GM18858 (cell line): ENCODE measurements around the gene UVRAG.
"Not testable (repeated sequence)": the region's sequence is repeated elsewhere in the genome, so short reads cannot be mapped to it uniquely, and the experiment has no call there.

ENCODE experiments used
- ATAC-seq: cut with Tn5 transposase; IDR thresholded peaks from one replicate; pipeline ENCODE4 v1.9.1; 2021; ENCODE audit not compliant: unreplicated experiment

UVRAG gene

GRCh38 chr11:75910426-75911145, 95.6 kb downstream of the UVRAG start:
- ATAC-seq, result no peak

DNA sequence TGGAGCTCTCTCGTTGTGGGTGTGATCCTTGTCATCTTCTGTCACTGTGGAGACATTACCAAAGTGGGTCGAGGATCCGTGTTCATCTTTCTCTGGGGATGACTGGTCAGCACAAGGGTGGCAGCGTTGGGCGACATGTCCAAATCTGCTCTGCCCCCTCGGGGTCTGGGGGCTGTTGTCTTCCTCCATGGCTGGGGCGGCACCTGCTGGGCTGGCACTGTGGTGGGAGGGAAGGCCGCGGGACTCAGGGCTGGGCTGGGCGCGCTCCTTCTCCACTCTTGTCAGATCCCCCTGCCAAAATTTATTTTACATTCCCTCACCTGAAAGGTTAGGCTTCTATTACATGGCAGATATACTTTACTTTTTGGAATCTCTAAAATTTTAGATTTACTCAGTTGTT, 96.4 kb downstream of the UVRAG start:
- no peak for ATAC-seq

GRCh38 chr11:75913984-75914383, 99.0 kb downstream of the UVRAG start:
- no peak for ATAC-seq

- no peak for ATAC-seq
Measured at GRCh38 chr11:75916882-75917281, 101.9 kb downstream of the UVRAG start.

DNA sequence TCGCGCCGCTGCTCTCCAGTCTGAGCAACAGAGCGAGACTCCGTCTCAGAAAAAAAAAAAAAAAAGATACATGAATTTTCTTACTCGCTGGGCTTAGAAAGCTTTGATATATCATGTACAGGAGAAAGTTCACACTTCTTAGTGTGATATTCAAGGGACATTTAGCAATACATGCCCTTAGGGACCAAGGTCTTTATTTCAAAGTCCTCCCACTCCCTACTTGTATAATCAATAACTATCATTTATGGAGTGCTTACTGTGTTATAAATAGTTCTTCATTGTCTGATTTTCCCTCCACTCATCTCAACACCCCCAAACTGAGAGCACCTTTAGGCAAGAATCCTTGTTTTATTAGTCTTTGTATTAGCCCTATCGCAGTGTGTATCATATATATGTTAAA, 103.3 kb downstream of the UVRAG start:
- no peak for ATAC-seq

GRCh38 chr11:75919525-75919924, 104.5 kb downstream of the UVRAG start:
- ATAC-seq, result no peak

- ATAC-seq, result no peak
Measured at GRCh38 chr11:75920848-75921247, 105.8 kb downstream of the UVRAG start.

DNA sequence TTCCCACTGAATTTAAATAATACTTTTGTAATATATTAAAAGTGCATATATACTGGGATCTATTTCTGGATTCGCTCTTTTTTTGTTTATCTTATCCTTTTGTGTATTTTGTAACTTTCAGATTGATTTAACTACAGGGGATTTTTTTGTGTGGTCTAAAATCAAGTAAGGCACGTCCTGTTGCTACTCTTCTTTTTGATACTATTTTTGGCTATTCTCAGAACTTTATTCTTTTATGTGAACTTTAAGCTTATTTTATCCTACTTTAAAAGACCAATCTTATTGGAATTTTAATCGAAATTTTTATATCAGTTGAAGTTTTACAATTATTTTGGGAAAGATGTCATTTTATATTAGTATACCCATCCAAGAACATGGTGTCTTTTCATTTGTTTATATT, 106.8 kb downstream of the UVRAG start:
- no peak for ATAC-seq

GRCh38 chr11:75924966-75925784, 110.2 kb downstream of the UVRAG start:
- no peak for ATAC-seq

- no peak for ATAC-seq
Measured at GRCh38 chr11:75925785-75926164, 110.8 kb downstream of the UVRAG start.

- ATAC-seq, result no peak
Measured at GRCh38 chr11:75929706-75930105, 114.7 kb downstream of the UVRAG start.

DNA sequence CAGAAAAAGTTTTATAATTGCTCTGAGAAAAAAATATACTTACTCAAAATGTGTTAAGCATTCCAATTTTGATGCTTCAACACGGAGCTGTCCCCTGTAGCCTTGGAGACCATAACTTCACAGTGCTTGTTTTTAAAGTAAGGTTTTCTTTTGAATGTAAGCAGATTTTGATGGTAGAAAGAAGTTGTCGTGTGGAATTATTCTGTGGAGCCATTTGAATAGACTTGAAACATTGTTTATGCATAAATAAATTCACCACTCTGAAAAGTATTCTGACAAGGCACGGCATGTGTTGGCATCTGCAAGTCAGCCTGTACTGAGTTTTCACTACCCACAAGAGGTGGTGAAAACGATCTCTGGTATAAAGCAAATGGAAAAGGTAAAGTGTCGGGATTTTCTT, 115.5 kb downstream of the UVRAG start:
- ATAC-seq, result no peak

- no peak for ATAC-seq
Measured at GRCh38 chr11:75931124-75931523, 116.1 kb downstream of the UVRAG start.

GRCh38 chr11:75933736-75934135, 118.7 kb downstream of the UVRAG start:
- not testable (repeated sequence) for ATAC-seq

- no peak for ATAC-seq
Measured at GRCh38 chr11:75934851-75935250, 119.8 kb downstream of the UVRAG start.

GRCh38 chr11:75938543-75938942, 123.5 kb downstream of the UVRAG start:
- ATAC-seq, result no peak

GRCh38 chr11:75939516-75939915, 124.5 kb downstream of the UVRAG start:
- no peak for ATAC-seq

DNA sequence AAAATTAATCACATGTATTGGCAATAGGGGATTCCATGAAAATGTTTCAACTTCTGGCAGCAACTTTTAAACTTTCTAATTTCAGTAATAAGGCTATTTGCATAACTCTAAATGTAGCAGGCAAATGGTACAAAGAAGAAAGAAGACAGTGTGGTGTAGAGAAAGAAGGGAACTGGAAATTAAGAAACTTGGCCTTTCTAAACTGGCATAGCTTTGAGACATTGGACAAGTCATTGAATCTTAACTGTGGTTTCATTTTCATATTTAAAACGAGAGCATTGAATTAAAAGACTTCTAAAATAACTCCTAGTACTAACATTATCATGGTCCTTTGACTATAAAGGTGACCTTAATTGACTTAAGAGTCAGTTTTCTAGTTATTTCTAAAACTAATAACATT, 125.0 kb downstream of the UVRAG start:
- peak; percentile 51 for ATAC-seq

GRCh38 chr11:75940911-75941310, 125.9 kb downstream of the UVRAG start:
- ATAC-seq, result no peak

DNA sequence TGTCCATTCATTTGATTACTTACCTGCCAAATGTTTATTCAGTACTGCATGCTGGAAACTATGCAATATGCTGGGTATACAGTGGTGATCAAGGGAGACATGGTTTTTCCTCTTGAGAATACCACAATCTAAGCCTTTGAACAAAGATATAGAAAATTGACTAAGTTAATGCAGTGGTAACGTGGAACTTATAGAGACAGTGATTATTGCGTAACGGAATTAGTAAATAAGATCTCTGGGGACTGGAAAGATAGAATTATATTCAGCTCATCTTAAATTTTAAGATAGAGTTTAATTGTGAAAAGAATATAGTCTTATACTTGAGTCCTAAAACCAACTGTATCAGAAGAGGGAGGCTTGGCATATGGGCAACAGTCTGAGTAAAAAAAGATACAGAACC, 129.5 kb downstream of the UVRAG start:
- no peak for ATAC-seq

DNA sequence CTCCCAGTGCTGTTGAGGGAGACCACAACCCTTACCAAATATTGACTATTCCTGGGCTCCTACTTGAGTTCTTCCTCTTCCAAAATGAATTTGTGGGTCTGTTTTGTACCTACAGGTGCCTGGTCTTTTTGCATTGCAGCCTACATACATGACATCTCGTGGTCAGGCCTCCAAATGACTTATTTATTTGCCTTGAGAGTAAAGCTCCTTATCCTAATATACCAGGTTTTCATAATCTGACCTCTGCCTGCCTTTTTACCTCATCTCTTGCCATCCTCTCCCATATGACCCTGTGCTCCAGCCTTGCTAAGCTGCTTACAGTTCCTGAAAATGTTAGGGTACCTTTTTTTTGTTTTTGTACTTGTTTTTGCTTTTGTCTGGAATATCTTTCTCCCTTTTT, 130.4 kb downstream of the UVRAG start:
- no peak for ATAC-seq

- no peak for ATAC-seq
Measured at GRCh38 chr11:75945947-75946346, 130.9 kb downstream of the UVRAG start.
